K562 (cell line): ENCODE results near the gene PPP6R1. TPM values are rescaled to one million over a fixed set of nuclear protein-coding genes. Genes with fewer than 3 reads are reported as not detected.
"Not testable (repeated sequence)": the region's sequence is repeated elsewhere in the genome, so short reads cannot be mapped to it uniquely, and the experiment has no call there.

ENCODE experiments used
- ATAC-seq: fragments of 200-7000 bp; cut with Tn5 transposase; 3 replicates; pipeline ENCODE4 v1.9.1; 2020; ENCODE audit warnings: moderate library complexity
- BruUV-seq: library from RNA; stranded (reverse); fragments of 400-500 nt; replicated peaks from 2 replicates; lab custom pipeline; 2021; lab: Mats Ljungman, UMichigan
- CTCF ChIA-PET: fragments of 300-600 bp; formaldehyde crosslinking; extraction: SDS; loops from one replicate; lab custom pipeline; 2021; ENCODE audit warnings: low intra/inter-chr PET ratio; lab: Yijun Ruan, JAX
- POLR2A ChIA-PET: fragments of 300-600, 350-650 bp; sonication (Branson Sonifier 250); formaldehyde crosslinking; extraction: SDS; loops from one replicate; lab custom pipeline; 2021; ENCODE audit warnings: antibody characterized with exemption, inconsistent platforms; lab: Yijun Ruan, JAX
- DNase-seq, 4 experiments: peaks; one replicate each; pipeline versions ENCODE4 v3.0.0 to v3.0.0-alpha.2; 2011 to 2018; ENCODE audit warnings: low spot score in 3 of 4, mixed read lengths in 3 of 4; ENCODE audit errors: extremely low read depth in 1 of 4
- FAIRE-seq: peaks from 2 replicates; lab custom pipeline; 2011; peaks lifted over from hg19 to GRCh38; lab: Jason Lieb, UNC
- H2AFZ ChIP-seq: 2 replicates; pipeline ENCODE4 v1.6.0; 2011; ENCODE audit warnings: low read depth, low read length, control low read depth, inconsistent platforms
- H3K27ac ChIP-seq: fragments of 200-600 bp; 3 replicates; pipeline ENCODE4 v1.8.0; 2011; ENCODE audit warnings: low read depth, mild to moderate bottlenecking, control low read depth, inconsistent platforms, low read length, moderate library complexity, mixed read lengths; ENCODE audit errors: extremely low read depth
- H3K27me3 ChIP-seq, 2 experiments: fragments of 300-600 bp in 1 of 2; 2 replicates in 1 of 2; 3 replicates in 1 of 2; pipeline versions ENCODE4 v1.6.0 to v1.8.0; 2011; ENCODE audit warnings: inconsistent platforms in 2 of 2, low read length in 2 of 2, mild to moderate bottlenecking in 1 of 2, mixed read lengths in 1 of 2, moderate library complexity in 1 of 2; ENCODE audit not compliant: control insufficient read depth in 2 of 2, insufficient read depth in 2 of 2
- H3K36me3 ChIP-seq: fragments of 300-600 bp; 3 replicates; pipeline ENCODE4 v1.8.0; 2011; ENCODE audit warnings: mild to moderate bottlenecking, low read length, inconsistent platforms; ENCODE audit not compliant: control insufficient read depth, insufficient read depth
- H3K4me1 ChIP-seq, 2 experiments: fragments of 200-600 bp in 1 of 2; replicated peaks in 1 of 2; 2 replicates in 1 of 2; 3 replicates in 1 of 2; pipeline versions ENCODE4 v1.5.1 to v1.8.0; 2011; ENCODE audit warnings: inconsistent platforms in 2 of 2, low read length in 2 of 2, mild to moderate bottlenecking in 1 of 2, mixed read lengths in 1 of 2, moderate library complexity in 1 of 2; ENCODE audit not compliant: control insufficient read depth in 2 of 2, insufficient read depth in 2 of 2
- H3K4me2 ChIP-seq: 2 replicates; pipeline ENCODE4 v1.6.1; 2011; ENCODE audit warnings: low read length, control low read depth, inconsistent platforms, mixed read lengths; ENCODE audit not compliant: insufficient read depth
- H3K4me3 ChIP-seq: fragments of 200-600 bp; sonication (generic), shearing (Covaris generic); 2 replicates; pipeline ENCODE4 v1.5.1; 2016; ENCODE audit warnings: control low read depth, inconsistent platforms
- H3K79me2 ChIP-seq: fragments of 200-600 bp; 3 replicates; pipeline ENCODE4 v1.8.0; 2011; ENCODE audit warnings: low read length, inconsistent platforms; ENCODE audit not compliant: control insufficient read depth, insufficient read depth
- H3K9ac ChIP-seq, 2 experiments: 2 replicates each; pipeline versions ENCODE4 v1.6.0 to v1.6.1; 2011; ENCODE audit warnings: low read depth in 2 of 2, low read length in 2 of 2, control low read depth in 1 of 2, inconsistent platforms in 1 of 2, mild to moderate bottlenecking in 1 of 2, mixed read lengths in 1 of 2; ENCODE audit not compliant: insufficient read depth in 1 of 2
- H3K9me1 ChIP-seq: one replicate; pipeline ENCODE4 v1.6.0; 2011; ENCODE audit warnings: inconsistent platforms, mild to moderate bottlenecking, low read length, moderate library complexity; ENCODE audit not compliant: control insufficient read depth, insufficient read depth
- H3K9me3 ChIP-seq: replicated peaks from 2 replicates; pipeline ENCODE4 v1.5.1; 2011; ENCODE audit warnings: low read depth, low read length, inconsistent platforms; ENCODE audit not compliant: control insufficient read depth, insufficient read depth
- H4K20me1 ChIP-seq: replicated peaks from 2 replicates; pipeline ENCODE4 v1.6.1; 2011; ENCODE audit warnings: low read length, inconsistent platforms, mixed read lengths; ENCODE audit not compliant: control insufficient read depth, insufficient read depth
- POLR2AphosphoS2 ChIP-seq: IDR thresholded peaks from 2 replicates; pipeline ENCODE4 v1.6.1; 2012; ENCODE audit warnings: low read length, improper control_type of control experiment
- POLR2G ChIP-seq: fragments of 200-400 bp; formaldehyde crosslinking; IDR thresholded peaks from 2 replicates; pipeline ENCODE4 v1.6.1; 2017; ENCODE audit warnings: low read depth, mild to moderate bottlenecking, antibody characterized with exemption, low read length, moderate library complexity
- RBM22 ChIP-seq: fragments of 200-400 bp; formaldehyde crosslinking; IDR thresholded peaks from 2 replicates; pipeline ENCODE4 v1.6.1; 2018; ENCODE audit warnings: low read length, low read depth; ENCODE audit not compliant: poor library complexity, severe bottlenecking
- WGBS: fragments of 100-300 bp; shearing (Covaris generic); methylation state at CpG from one replicate; pipeline ENCODE4 v1.1.6; 2016; ENCODE audit warnings: low coverage, mixed read lengths; ENCODE audit not compliant: insufficient coverage; ENCODE audit errors: missing lambda C conversion rate; 5-methylcytosine and 5-hydroxymethylcytosine counted together
- in situ Hi-C: fragments of 300-500 bp; cut with MboI; formaldehyde crosslinking; loops from 4 replicates; pipeline ENCODE4 v1.15.0; 2018; ENCODE audit warnings: inconsistent platforms, mixed read lengths
- intact Hi-C: fragments of 100-400 bp; cut with micrococcal nuclease; formaldehyde crosslinking; loops from 2 replicates; pipeline ENCODE4 v1.14.2; 2022
- polyA plus RNA-seq, 8 experiments: library from polyadenylated mRNA; depleted of rRNA in 4 of 8; stranded (reverse) in 5 of 8; unstranded in 3 of 8; fragments of >200 nt; fragmentation: Nextera tagmentation in 2 of 8; fragmentation: Illumina TruSeq in 1 of 8; extraction: Ambion mirVana in 2 of 8; extraction: Trizol in 1 of 8; gene quantifications; 2 replicates each; pipeline versions ENCODE4 v1.2.1 to v1.2.3, GENCODE V29; 2011 to 2014; ENCODE audit warnings: inconsistent platforms in 1 of 8, missing spikeins in 1 of 8
- total RNA-seq, 7 experiments: library from RNA; depleted of rRNA in 6 of 7; stranded (reverse); fragments of >200 nt in 6 of 7; fragmentation: Illumina TruSeq in 2 of 7; extraction: Trizol in 2 of 7; gene quantifications; 2 replicates each; pipeline versions ENCODE4 v1.2.1 to v1.2.3, GENCODE V29; 2011 to 2021; ENCODE audit warnings: low replicate concordance in 1 of 7

Gene PPP6R1
- total and polyA plus RNA-seq, 9 of the 15 experiments (the other 6 are each of a cell fraction or from before 2014, with no cell fraction given), result 0.48 to 135 (median 37.2) TPM

DNA sequence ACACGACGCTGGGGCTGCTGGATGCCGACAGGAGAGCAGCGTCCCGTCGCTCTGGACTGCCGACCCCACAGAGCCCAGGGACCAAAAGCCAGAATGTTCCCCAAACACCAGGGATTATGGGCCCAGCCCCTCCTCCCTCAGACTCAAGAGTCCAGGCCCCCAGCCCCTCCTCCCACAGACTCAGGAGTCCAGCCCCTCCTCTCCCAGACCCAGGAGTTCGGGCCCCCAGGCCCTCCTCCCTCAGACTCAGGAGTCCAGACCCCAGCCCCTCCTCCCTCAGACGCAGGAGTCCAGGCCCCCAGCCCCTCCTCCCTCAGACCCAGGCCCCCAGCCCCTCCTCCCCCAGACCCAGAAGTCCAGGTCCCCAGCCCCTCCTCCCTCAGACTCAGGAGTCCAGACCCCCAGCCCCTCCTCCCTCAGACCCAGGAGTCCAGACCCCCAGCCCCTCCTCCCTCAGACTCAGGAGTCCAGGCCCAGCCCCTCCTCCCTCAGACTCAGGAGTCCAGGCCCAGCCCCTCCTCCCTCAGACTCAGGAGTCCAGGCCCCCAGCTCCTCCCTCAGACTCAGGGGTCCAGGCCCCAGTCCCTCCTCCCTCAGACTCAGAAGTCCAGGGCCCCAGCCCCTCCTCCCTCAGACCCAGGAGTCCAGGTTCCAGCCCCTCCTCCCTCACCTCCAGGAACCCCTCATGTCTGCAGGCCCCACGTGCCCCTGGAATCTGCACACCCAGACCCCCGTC, 34.0 kb downstream of the PPP6R1 start:
- H3K27me3 ChIP-seq, H3K4me2 ChIP-seq, ATAC-seq, H3K4me3 ChIP-seq, H3K9me1 ChIP-seq, H4K20me1 ChIP-seq, CTCF ChIA-PET, H3K79me2 ChIP-seq: not testable (repeated sequence)
- POLR2A ChIA-PET, result interaction anchor here (0.6 kb wide), 1 partner anchor 81 kb away, joined by 4 read pairs; no protein-coding TSS in a partner anchor
- WGBS, result 80% methylated on average over 1 of the region's 11 CpGs
- H3K9ac ChIP-seq, result peak overlapping the region in 1 of 2 experiments; percentile 46; a peak in 1 of 4 replicates
- TF ChIP-seq POLR2AphosphoS2, result 0 out of 2 replicates have a peak, but pooled peaks have one; percentile 28
- TF ChIP-seq RBM22, result peak; percentile 34
- peak; percentile 63 for TF ChIP-seq POLR2G
- TF ChIP-seq, all 486 proteins: peak for 3; not testable (repeated sequence) for 483
- H3K27ac ChIP-seq, FAIRE-seq, DNase-seq, in situ Hi-C loops, H2AFZ ChIP-seq, BruUV-seq, intact Hi-C loops, H3K9me3 ChIP-seq: not testable (repeated sequence)
- peaks cover 0 to 38% of the 10 kb centered on the region in 2 experiments; a peak in 2 of 5 replicates for H3K4me1 ChIP-seq
- H3K36me3 ChIP-seq, result peaks cover 46% of the 10 kb centered on the region; the same call in 2 of the 3 replicates
